Stimulated activated effector memory CD8-positive, alpha-beta T cell treated with anti-CD3 and anti-CD28 coated beads, Interleukin-12 subunit alpha, Interleukin-12 subunit beta, amount 100 ng/mL, for 72 hours (primary cell): ENCODE data around the gene CELF1.
"Not testable (repeated sequence)": the region's sequence is repeated elsewhere in the genome, so short reads cannot be mapped to it uniquely, and the experiment has no call there.

Experiments used
- ATAC-seq: fragments of 150-1000 bp; cut with Tn5 transposase; 2 replicates; pipeline ENCODE4 v1.10.0; 2021
- DNase-seq, 2 donors: peaks; one replicate each; pipeline ENCODE4 v3.0.0; 2021 to 2022; ENCODE audit warnings: low spot score in 2 of 2
- H3K27ac Mint-ChIP-seq: one replicate; pipeline ENCODE4 v1.8.0; 2022; ENCODE audit warnings: mild to moderate bottlenecking, mixed read lengths
- H3K36me3 Mint-ChIP-seq: one replicate; pipeline ENCODE4 v1.8.0; 2022; ENCODE audit warnings: mild to moderate bottlenecking, mixed read lengths
- H3K4me1 Mint-ChIP-seq: one replicate; pipeline ENCODE4 v1.8.0; 2022; ENCODE audit warnings: mixed read lengths
- H3K4me3 Mint-ChIP-seq: one replicate; pipeline ENCODE4 v1.8.0; 2022; ENCODE audit warnings: mild to moderate bottlenecking, mixed read lengths
- H3K9me3 Mint-ChIP-seq: one replicate; pipeline ENCODE4 v1.8.0; 2022; ENCODE audit warnings: mixed read lengths

The CELF1 gene

DNA sequence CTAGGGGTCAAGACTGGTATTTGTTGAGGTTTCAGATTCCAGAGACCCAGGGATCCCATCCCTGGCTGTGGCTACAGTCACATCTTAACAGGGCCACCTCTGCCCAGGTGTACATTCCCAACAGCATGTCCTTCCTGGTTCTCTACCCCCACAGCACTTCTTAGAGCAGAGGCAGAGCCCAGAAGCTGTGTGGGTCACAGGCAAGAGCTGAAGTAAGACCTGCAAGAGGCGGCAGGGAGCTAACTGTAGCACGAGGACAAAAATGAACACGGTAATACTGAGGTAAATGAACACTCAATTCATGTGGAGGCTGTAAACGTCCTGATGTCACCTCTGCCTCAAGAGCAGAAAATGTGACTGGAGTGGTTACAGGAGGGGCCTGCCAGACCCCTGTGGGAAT is 82.3 kb downstream of the CELF1 start:
- peaks cover 98% of the 10 kb centered on the region for H3K36me3 Mint-ChIP-seq
- H3K4me3 Mint-ChIP-seq, result no peak overlapping the region
- peak overlapping the region; percentile 90 for H3K27ac Mint-ChIP-seq
- H3K9me3 Mint-ChIP-seq, result no peaks in the 10 kb centered on the region
- ATAC-seq (no peak), DNase-seq (no peak)
- peaks cover 29% of the 10 kb centered on the region for H3K4me1 Mint-ChIP-seq

DNA sequence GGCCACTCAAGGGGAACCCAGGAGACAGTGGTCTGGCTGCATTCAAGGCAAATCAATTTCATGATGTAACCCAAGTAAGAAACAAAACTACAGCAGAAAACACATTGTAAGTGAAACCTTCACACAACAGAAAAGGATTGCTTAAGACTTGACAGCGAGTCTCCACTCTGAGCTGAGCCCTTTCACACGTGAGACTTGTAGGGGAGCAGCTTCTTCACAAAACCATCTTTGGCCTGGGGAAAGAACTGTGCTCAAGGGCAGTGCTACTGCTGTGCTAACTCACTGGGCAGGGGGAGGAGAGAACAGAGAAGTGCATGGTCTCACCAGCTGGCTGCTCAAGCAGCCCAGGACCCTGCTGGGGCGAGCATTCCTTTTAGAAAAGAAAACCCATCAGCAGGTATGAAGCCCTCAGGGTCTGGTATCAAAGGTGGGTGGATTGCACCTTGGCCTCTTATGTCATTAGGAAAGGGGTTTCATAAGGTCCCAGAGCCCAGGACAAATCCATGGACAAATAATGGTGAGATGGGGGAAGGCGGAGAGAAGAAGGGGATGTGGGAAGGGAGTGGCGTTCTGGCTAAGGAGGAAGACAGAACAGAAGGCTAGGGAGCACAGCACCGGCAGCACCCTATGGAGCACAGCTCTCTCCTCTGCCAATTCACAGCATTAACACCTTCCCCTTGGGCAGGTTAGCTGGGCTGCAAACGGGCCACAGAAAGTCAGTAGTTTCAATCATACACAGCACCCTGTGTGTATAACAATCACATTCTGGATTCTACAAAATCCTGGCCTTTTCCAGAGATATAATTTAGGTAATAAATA is 83.4 kb downstream of the CELF1 start:
- peaks cover 34% of the 10 kb centered on the region for H3K4me1 Mint-ChIP-seq
- no peak for DNase-seq
- peak overlapping the region; percentile 80 for H3K27ac Mint-ChIP-seq
- no peaks in the 10 kb centered on the region for H3K9me3 Mint-ChIP-seq
- H3K4me3 Mint-ChIP-seq, result no peak overlapping the region
- no peak for ATAC-seq
- H3K36me3 Mint-ChIP-seq, result peaks cover 98% of the 10 kb centered on the region

DNA sequence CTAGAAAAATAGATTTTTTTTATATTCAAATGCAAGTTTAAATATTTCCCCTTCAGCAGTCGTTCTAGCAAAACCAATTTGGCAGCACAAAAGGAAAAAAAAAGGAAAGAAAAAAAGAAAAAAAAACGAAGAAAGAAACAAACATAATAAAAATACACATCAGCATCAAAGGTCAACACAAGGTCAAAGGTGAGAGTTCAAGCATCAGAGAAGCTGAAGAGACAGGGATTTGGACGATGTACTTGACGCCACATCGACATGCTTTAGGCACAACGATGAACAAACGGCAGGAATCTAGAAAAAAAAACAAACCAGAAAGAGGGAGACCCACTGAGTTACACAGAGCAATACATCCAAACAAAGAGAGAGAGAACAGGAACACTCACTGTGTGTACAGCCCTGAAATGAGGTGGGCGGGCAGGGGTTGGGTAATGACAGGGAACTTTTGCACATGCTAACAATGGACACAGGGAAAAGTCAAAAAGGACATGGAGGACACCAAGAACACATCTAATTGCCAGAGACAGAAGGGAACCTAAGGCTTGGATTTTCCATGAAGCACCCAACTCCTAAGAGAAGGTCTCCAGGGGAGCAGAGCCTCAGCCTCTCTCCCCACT is 84.2 kb downstream of the CELF1 start:
- ATAC-seq (no peak), DNase-seq (no peak)
- H3K9me3 Mint-ChIP-seq, result no peaks in the 10 kb centered on the region
- H3K36me3 Mint-ChIP-seq, result peaks cover 98% of the 10 kb centered on the region
- H3K27ac Mint-ChIP-seq, result peak overlapping the region; percentile 80
- H3K4me1 Mint-ChIP-seq, result peaks cover 34% of the 10 kb centered on the region
- no peak overlapping the region for H3K4me3 Mint-ChIP-seq

DNA sequence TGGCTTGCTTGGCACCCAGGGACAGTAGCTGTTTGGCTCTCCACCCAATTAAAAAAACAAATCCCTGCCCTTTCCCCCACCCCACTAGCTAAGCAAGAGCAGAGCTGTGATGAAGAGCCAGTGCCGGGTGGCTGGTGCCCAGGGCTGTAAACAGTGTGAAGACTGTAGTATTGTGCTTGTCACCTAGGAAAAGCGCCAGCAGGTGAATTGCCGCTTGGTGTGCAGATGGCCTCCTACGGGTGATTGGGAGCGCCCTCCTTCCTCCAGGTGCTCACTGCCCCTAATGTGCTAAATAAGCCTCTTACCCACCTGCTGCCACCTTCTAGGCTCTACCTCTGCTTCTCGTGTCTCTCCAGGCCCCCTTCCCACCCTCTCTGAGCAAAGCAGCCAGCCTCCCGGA is 85.6 kb downstream of the CELF1 start:
- Mint-ChIP-seq H3K36me3 (peaks cover 94% of the 10 kb centered on the region), H3K4me1 (peaks cover 34% of the 10 kb centered on the region), H3K4me3 (no peak overlapping the region), H3K27ac (peak overlapping the region; percentile 80), H3K9me3 (no peaks in the 10 kb centered on the region)
- DNase-seq (no peak), ATAC-seq (no peak)

DNA sequence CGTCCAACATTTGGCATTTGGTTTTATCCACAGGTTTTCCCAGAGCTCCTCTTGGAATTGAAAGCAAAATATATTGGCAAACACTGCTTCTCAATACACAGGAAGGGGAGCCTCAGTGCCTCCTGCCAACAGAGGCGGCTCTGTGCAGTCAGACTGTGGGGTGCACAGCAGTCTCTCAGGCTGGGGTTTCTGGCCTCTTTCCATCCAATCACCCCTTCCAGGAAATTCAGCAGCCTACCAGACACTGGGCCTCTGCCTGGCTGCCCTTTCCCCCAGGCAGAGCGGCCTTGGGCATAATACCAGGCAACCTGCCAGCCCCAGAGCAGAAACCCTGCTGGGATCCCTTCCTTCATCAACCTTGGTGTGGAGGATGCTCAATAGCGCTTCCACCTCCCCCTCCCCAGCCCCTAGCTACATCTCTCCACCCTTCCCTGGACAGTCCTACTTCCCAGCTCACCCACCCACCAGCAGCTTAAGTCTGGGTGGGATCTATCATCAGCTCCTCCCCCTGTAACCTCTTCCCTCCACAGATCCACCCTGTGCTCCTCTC is 86.2 kb downstream of the CELF1 start:
- DNase-seq (no peak), ATAC-seq (no peak)
- Mint-ChIP-seq H3K36me3 (peaks cover 92% of the 10 kb centered on the region), H3K4me3 (no peak overlapping the region), H3K9me3 (no peaks in the 10 kb centered on the region), H3K4me1 (peaks cover 34% of the 10 kb centered on the region), H3K27ac (peak overlapping the region; percentile 80)

DNA sequence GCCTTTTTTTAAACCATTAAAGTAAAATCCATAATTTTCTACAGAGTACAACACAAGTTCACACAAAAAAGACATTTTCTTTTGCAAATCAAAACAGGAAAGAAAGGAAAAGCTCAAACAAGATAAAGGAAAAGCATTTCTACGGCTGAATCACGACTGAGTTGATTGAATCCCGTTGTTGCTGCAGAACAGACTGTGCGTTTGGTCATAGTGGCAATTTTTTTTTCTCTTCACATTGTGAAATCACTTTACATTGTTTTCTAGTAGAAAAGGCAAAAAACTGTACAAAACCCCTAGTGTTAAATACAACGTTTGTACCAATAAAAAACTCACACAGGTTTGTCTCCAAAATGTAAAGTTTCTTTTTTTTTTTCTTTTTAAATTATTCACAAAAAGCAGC is 86.7 kb downstream of the CELF1 start:
- ATAC-seq, result no peak
- no peak overlapping the region for H3K4me3 Mint-ChIP-seq
- H3K4me1 Mint-ChIP-seq, result peaks cover 34% of the 10 kb centered on the region
- H3K9me3 Mint-ChIP-seq, result no peaks in the 10 kb centered on the region
- peak overlapping the region; percentile 80 for H3K27ac Mint-ChIP-seq
- peaks cover 86% of the 10 kb centered on the region for H3K36me3 Mint-ChIP-seq
- DNase-seq, result no peak

DNA sequence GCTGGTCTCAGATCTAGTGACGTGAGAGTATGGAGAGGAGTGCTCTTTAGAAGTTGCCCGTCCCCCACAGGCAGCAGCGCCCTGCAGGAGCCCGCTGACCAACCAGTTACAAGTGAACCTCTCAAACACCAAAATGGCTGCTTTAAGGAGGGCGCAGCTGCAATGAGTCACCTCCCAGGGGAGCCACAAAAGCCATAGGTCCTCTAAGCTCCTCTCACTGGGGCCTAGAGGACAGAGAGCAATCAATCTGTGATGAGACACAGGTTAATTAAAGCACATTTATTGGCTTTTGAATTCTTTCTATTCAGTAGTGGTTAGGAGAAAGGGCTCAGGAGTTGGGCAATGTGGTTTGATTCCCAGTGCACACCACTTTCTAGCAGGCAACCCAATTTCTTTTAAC is 88.4 kb downstream of the CELF1 start:
- no peak for ATAC-seq
- H3K27ac Mint-ChIP-seq, result no peak overlapping the region
- H3K4me1 Mint-ChIP-seq, result peaks cover 29% of the 10 kb centered on the region
- H3K4me3 Mint-ChIP-seq, result no peak overlapping the region
- DNase-seq, result no peak
- no peaks in the 10 kb centered on the region for H3K9me3 Mint-ChIP-seq
- peaks cover 76% of the 10 kb centered on the region for H3K36me3 Mint-ChIP-seq

DNA sequence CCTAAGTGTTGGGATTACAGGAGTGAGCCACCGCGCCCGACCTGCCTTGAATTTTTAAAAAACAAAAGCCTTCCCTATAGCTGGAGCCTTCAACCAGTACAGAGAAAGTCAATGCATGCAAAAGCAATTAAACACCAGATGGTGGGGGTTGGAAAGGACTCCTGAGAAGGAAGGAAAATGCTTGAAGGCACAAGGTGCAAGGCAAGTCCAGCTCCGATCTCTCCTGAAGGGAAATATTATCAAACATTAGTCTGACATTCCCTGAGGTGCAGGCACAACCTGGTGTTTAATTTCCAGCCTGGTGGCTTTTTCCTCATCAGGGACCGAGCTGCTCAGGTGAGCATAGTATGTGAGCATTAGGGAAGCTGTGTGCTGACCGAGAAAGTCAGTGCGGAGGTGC is 91.1 kb downstream of the CELF1 start:
- H3K36me3 Mint-ChIP-seq, result peaks cover 55% of the 10 kb centered on the region
- DNase-seq (no peak), ATAC-seq (no peak)
- peaks cover 7% of the 10 kb centered on the region for H3K4me1 Mint-ChIP-seq
- peak overlapping the region; percentile 53 for H3K27ac Mint-ChIP-seq
- H3K9me3 Mint-ChIP-seq, result no peaks in the 10 kb centered on the region
- H3K4me3 Mint-ChIP-seq, result no peak overlapping the region

DNA sequence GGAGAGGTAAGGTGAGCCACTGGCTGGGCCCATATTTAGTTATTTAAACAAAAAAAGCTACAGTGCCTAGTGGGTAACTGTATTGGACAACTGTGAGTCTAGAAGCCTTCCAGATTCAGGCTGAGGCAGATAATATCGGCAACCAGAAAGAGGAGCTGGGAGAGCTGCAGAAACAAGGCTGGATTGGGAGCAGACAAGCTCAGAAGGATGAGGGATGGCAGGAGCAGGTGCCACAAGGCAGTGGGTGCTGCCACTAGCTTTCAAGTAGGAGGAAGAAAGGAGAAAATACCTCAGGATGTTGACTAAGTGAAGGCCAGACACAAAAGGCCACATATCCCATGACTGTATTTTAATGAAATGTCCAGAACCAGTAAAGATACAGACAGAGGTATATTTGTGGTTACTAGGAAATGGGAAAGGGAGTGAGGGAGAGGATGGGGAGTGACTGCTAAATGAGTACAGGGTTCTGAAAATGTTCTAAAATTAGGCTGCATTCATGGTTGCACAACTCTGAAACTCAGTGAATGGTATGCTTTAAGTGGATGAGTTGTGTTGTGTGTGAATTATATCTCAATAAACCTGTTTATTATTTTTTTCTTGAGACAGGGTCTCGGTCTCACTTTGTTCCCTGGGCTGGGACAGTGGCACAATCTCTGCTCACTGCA is 92.2 kb downstream of the CELF1 start:
- H3K4me1 Mint-ChIP-seq, result peaks cover 5% of the 10 kb centered on the region
- peaks cover 45% of the 10 kb centered on the region for H3K36me3 Mint-ChIP-seq
- peak overlapping the region; percentile 64 for H3K27ac Mint-ChIP-seq
- H3K9me3 Mint-ChIP-seq, result no peaks in the 10 kb centered on the region
- ATAC-seq (no peak), DNase-seq (no peak)
- no peak overlapping the region for H3K4me3 Mint-ChIP-seq

DNA sequence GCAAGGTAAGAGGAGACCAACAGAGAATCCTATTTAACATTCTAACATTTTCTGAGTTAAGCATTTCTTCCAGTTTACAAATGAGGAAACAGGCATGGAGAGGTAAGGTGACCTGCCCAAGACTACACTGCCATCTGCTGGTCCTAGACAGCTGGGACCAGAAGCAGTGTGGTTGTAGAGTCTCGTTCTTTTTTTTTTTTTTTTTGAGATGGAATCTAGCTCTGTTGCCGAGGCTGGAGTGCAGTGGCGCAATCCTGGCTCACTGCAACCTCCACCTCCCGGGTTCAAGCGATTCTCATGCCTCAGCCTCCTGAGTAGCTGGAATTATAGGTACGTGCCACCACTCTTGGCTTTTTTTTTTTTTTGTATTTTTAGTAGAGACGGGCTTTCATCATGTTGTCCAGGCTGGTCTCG is 98.7 kb downstream of the CELF1 start:
- not testable (repeated sequence) for H3K4me1 Mint-ChIP-seq, H3K27ac Mint-ChIP-seq, H3K4me3 Mint-ChIP-seq, H3K9me3 Mint-ChIP-seq, H3K36me3 Mint-ChIP-seq
- peak; percentile 87 for ATAC-seq
- peak; percentile 14 to 55 for DNase-seq

DNA sequence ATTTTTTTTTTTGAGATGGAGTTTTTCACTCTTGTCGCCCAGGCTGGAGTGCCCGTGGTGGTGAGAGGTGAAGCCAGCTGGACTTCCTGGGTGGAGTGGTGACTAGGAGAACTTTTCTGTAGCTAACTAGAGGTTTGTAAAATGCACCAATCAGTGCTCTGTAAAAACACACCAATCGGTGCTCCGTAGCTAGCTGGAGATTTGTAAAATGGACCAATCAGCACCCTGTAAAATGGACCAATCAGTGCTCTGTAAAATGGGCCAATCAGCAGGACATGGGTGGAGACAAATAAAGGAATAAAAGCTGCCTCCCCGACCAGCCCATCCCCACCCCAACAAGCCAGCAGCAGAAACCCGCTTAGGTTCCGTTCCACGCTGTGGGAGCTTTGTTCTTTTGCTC is 99.6 kb downstream of the CELF1 start:
- H3K4me3 Mint-ChIP-seq, result no peak overlapping the region
- ATAC-seq (no peak), DNase-seq (no peak)
- H3K4me1 Mint-ChIP-seq, result peaks cover 4% of the 10 kb centered on the region
- H3K9me3 Mint-ChIP-seq, result no peaks in the 10 kb centered on the region
- no peaks in the 10 kb centered on the region for H3K36me3 Mint-ChIP-seq
- no peak overlapping the region for H3K27ac Mint-ChIP-seq

DNA sequence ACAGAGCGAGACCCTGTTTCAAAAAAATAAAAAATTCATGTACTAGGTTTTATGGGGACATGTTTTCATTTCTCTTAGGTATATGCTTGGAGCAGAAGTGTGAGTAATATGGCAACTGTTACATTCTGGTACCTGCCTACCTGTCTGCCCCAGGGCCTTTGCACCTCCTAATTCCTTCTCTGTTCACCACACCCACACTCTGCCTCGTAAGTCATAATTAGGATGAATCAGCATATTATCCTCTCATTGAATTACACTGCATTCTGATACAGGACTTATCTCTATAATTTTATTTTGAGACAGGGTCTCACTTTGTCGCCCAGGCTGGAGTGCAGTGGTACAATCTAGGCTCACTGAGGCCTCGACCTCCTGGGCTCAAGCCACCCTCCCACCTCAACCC is 100.9 kb downstream of the CELF1 start:
- no peak for ATAC-seq
- no peaks in the 10 kb centered on the region for H3K36me3 Mint-ChIP-seq
- no peak overlapping the region for H3K27ac Mint-ChIP-seq
- no peak overlapping the region for H3K4me3 Mint-ChIP-seq
- H3K4me1 Mint-ChIP-seq, result peaks cover 4% of the 10 kb centered on the region
- no peak for DNase-seq
- no peaks in the 10 kb centered on the region for H3K9me3 Mint-ChIP-seq

DNA sequence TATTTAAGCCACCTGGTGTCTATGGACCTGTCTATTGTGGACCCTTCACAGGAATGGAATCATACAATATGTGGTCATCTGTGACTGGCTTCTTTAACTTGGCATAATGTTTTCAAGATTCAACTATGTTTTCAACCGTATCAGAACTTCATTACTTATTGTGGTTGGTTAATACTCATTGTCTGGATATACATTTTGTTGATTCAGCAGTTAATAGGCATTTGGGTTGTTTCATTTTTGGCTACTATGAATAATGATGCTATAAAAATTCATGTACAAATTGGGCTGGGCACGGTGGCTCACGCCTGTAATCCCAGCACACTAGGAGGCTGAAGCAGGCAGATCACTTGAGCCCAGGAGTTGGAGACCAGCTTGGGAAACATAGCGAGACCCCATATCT is 101.5 kb downstream of the CELF1 start:
- no peak overlapping the region for H3K4me3 Mint-ChIP-seq
- H3K27ac Mint-ChIP-seq, result no peak overlapping the region
- H3K9me3 Mint-ChIP-seq, result no peaks in the 10 kb centered on the region
- no peaks in the 10 kb centered on the region for H3K36me3 Mint-ChIP-seq
- ATAC-seq, result no peak
- no peak for DNase-seq
- H3K4me1 Mint-ChIP-seq, result peaks cover 4% of the 10 kb centered on the region

DNA sequence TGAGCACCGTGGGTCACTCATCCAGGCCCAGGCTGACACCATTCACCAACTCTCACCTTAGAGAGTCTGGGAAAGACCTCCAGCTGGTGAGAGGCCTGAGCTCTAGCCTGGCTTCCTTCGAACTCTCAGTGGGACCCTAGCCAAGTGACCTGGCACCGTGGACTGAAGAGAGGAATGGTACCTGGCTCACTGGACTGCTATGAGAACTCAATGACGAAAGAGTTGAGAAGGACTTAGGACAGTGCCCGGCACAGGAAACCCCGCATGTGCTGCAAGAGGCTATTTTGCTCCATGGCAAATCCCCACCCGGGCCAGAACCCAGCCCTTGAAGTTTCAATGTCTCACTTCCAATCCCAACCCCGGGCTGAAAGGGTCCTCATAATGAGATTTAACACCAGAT is 103.4 kb downstream of the CELF1 start:
- DNase-seq, result no peak

DNA sequence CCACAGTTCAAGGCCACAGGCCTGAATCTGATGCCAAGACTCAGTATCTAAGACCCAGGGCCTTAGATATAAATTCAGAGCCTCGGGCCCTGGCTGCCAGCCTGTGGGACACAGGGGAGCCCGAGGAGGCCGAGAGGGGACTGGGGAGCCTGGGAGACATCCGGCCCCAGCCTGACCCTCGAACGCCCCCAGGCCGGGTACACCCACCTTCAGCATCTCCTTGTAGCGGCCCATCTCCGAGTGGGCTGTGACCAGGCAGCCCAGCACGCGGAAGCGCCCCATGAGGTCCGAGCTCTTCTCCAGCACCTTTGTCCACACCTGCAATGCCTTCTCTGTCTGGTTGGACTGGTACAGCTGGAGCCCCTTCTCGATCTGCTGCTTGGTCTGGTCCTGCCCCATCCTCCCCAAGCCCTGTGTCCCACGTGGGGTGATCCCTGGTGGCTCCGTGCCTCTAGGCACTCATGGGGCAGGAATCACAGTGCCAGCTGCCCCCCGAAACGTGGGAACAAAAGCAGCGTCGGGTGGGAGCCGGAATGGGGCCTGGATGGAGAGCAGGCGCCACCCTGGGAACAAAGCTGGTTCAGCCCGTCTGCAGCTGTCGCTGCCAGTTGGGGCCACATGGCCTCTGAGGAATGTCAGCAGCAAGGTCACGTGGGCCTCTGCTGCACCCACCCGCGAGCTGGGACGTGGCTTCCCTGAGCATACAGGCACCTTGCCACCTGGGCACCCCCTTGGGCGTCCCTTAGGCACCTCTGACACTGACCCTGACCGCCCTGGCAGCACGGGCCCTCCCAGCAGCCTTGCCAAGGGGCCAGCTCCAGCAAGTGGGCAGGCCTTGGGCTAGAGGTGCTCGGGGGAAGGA is 104.1 kb downstream of the CELF1 start, which contains the start of gene RAPSN:
Gene RAPSN (minus strand): TSS at position 571 of the 862 bp plus-strand sequence. CDS start 172 bp downstream, at position 399.
- no peaks in the 10 kb centered on the region for H3K36me3 Mint-ChIP-seq
- no peak within 1 kb of the TSS for H3K4me3 Mint-ChIP-seq
- no peaks in the 10 kb centered on the region for H3K4me1 Mint-ChIP-seq
- ATAC-seq, result no peak
- no peaks in the 10 kb centered on the region for H3K9me3 Mint-ChIP-seq
- peak within 1 kb of the TSS; percentile 6 for H3K27ac Mint-ChIP-seq
- no peak for DNase-seq

More for the DNA sequence above, 103.4 kb downstream of the CELF1 start:
- H3K36me3 Mint-ChIP-seq, result no peaks in the 10 kb centered on the region
- H3K4me3 Mint-ChIP-seq, result no peak overlapping the region
- no peak for ATAC-seq
- H3K27ac Mint-ChIP-seq, result no peak overlapping the region
- no peaks in the 10 kb centered on the region for H3K9me3 Mint-ChIP-seq
- peaks cover 4% of the 10 kb centered on the region for H3K4me1 Mint-ChIP-seq
